Neural cell (in vitro differentiated cells): ENCODE data around the gene DDX19B. TPM values are rescaled to one million over a fixed set of nuclear protein-coding genes. Genes with fewer than 3 reads are reported as not detected.
"Not testable (repeated sequence)": the region's sequence is repeated elsewhere in the genome, so short reads cannot be mapped to it uniquely, and the experiment has no call there.

Experiments
- H2AFZ ChIP-seq: fragments of 200-600, 300-800 bp; sonication (generic), shearing (Covaris generic); 2 replicates; pipeline ENCODE4 v1.6.0; 2014; ENCODE audit warnings: low read depth, mild to moderate bottlenecking, antibody characterized with exemption, low read length, moderate library complexity
- H3F3A ChIP-seq: fragments of 200-600 bp; shearing (Covaris generic); 2 replicates; pipeline ENCODE4 v1.6.1; 2016; ENCODE audit warnings: mild to moderate bottlenecking, moderate library complexity, mixed read lengths, antibody characterized with exemption, low read length; ENCODE audit not compliant: insufficient read depth, poor library complexity, severe bottlenecking
- H3K27ac ChIP-seq: fragments of 200-600, 300-800 bp; sonication (generic), shearing (Covaris generic); 2 replicates; pipeline ENCODE4 v1.5.1; 2014; ENCODE audit warnings: mild to moderate bottlenecking, low read length, moderate library complexity
- H3K27me3 ChIP-seq: fragments of 300-800, 200-600 bp; sonication (generic), shearing (Covaris generic); 2 replicates; pipeline ENCODE4 v1.6.0; 2014; ENCODE audit warnings: mild to moderate bottlenecking, low read depth, low read length, moderate library complexity; ENCODE audit not compliant: insufficient read depth
- H3K36me3 ChIP-seq: fragments of 300-800, 200-600 bp; sonication (generic), shearing (Covaris generic); 2 replicates; pipeline ENCODE4 v1.5.1; 2014; ENCODE audit warnings: mild to moderate bottlenecking, antibody characterized with exemption, low read length, moderate library complexity; ENCODE audit not compliant: insufficient read depth
- H3K4me2 ChIP-seq: fragments of 300-800, 200-600 bp; sonication (generic), shearing (Covaris generic); 2 replicates; pipeline ENCODE4 v1.6.0; 2014; ENCODE audit warnings: mild to moderate bottlenecking, low read length
- H3K4me3 ChIP-seq: fragments of 300-800, 200-600 bp; sonication (generic), shearing (Covaris generic); 2 replicates; pipeline ENCODE4 v1.5.1; 2014; ENCODE audit warnings: mild to moderate bottlenecking, low read length, moderate library complexity
- H3K79me2 ChIP-seq: fragments of 200-600 bp; shearing (Covaris generic); replicated peaks from 2 replicates; pipeline ENCODE4 v1.6.0; 2014; ENCODE audit warnings: mild to moderate bottlenecking, low read length, moderate library complexity; ENCODE audit not compliant: insufficient read depth
- H3K9ac ChIP-seq: fragments of 300-800, 200-600 bp; sonication (generic), shearing (Covaris generic); 2 replicates; pipeline ENCODE4 v1.6.1; 2016; ENCODE audit warnings: mild to moderate bottlenecking, low read length, mixed read lengths
- H3K9me2 ChIP-seq: fragments of 200-600 bp; shearing (Covaris generic); 2 replicates; pipeline ENCODE4 v1.6.1; 2016; ENCODE audit warnings: mild to moderate bottlenecking, low read length, mixed read lengths; ENCODE audit not compliant: insufficient read depth
- H3K9me3 ChIP-seq: fragments of 200-600, 300-800 bp; sonication (generic), shearing (Covaris generic); 2 replicates; pipeline ENCODE4 v1.6.1; 2016; ENCODE audit warnings: mild to moderate bottlenecking, mixed run types, low read length, moderate library complexity, mixed read lengths
- H4K20me1 ChIP-seq: fragments of 200-600 bp; shearing (Covaris generic); 2 replicates; pipeline ENCODE4 v1.6.1; 2016; ENCODE audit warnings: mild to moderate bottlenecking, mixed run types; ENCODE audit not compliant: insufficient read depth
- EP300 ChIP-seq: fragments of 450-650 bp; conservative IDR thresholded peaks from 2 replicates; pipeline ENCODE4 v1.6.1; 2014; ENCODE audit warnings: antibody characterized with exemption, mild to moderate bottlenecking, moderate library complexity; ENCODE audit not compliant: poor library complexity, severe bottlenecking
- EZH2 ChIP-seq: fragments of 200-600, 300-800 bp; shearing (Covaris generic), sonication (generic); IDR thresholded peaks from 2 replicates; pipeline ENCODE4 v1.6.1; 2014; ENCODE audit warnings: antibody characterized with exemption, low read length, borderline replicate concordance, mild to moderate bottlenecking; ENCODE audit not compliant: insufficient read depth, poor library complexity, severe bottlenecking
- MXI1 ChIP-seq: fragments of 450-650 bp; conservative IDR thresholded peaks from 2 replicates; pipeline ENCODE4 v1.6.1; 2014; ENCODE audit warnings: antibody characterized with exemption, mild to moderate bottlenecking; ENCODE audit not compliant: poor library complexity, severe bottlenecking
- POLR2AphosphoS5 ChIP-seq: IDR thresholded peaks from 2 replicates; pipeline ENCODE4 v1.6.1; 2012
- RAD21 ChIP-seq: fragments of 450-650 bp; conservative IDR thresholded peaks from 2 replicates; pipeline ENCODE4 v1.6.1; 2014; ENCODE audit warnings: antibody characterized with exemption, mild to moderate bottlenecking, moderate library complexity
- REST ChIP-seq: IDR thresholded peaks from 2 replicates; pipeline ENCODE4 v1.6.1; 2012; ENCODE audit warnings: borderline replicate concordance
- SMC3 ChIP-seq: fragments of 450-650 bp; conservative IDR thresholded peaks from 2 replicates; pipeline ENCODE4 v1.6.1; 2014; ENCODE audit warnings: antibody characterized with exemption, mild to moderate bottlenecking, moderate library complexity; ENCODE audit not compliant: poor library complexity
- TAF1 ChIP-seq: IDR thresholded peaks from 2 replicates; pipeline ENCODE4 v1.6.1; 2012; ENCODE audit warnings: low read depth
- polyA plus RNA-seq: library from polyadenylated mRNA; depleted of rRNA; stranded (reverse); fragments of >200 nt; gene quantifications from 2 replicates; pipeline ENCODE4 v1.2.3, GENCODE V29; 2014
- TF ChIP-seq, protein P1 (sequence below): fragments of 450-650 bp; IDR thresholded peaks from 2 replicates; pipeline ENCODE4 v1.5.1; 2014; ENCODE audit warnings: antibody characterized with exemption, mild to moderate bottlenecking, moderate library complexity; ENCODE audit not compliant: poor library complexity, severe bottlenecking

The DDX19B gene
- polyA plus RNA-seq, 1 donor from 2014 or later, result 47.8 TPM

DNA sequence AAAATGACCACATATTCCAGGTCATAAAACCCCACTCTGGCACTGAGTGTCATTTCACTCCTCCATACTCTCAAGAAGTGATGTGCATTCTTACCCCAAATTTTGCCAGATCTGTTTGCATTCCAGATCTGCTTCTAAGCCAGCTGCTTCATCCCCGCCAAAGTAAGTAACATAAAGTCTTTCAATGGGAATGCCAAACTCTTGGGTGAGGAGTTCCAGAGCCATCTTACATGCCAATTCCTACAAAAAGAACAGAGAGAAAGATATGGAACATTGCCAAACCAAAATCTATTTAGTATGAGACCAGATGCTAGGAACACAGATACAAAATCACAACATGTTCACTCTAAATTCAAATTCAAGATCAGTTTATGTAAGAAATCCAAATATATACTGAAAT, 22.6 kb upstream of the DDX19B start:
- H3K27ac ChIP-seq, result no peak overlapping the region
- no peaks in the 10 kb centered on the region for H3K36me3 ChIP-seq
- no peaks in the 10 kb centered on the region for H3K27me3 ChIP-seq
- H3K79me2 ChIP-seq, result no peaks in the 10 kb centered on the region
- H4K20me1 ChIP-seq, result no peaks in the 10 kb centered on the region
- H3K4me2 ChIP-seq, result no peak overlapping the region
- no peak overlapping the region for H3K9ac ChIP-seq
- H3K9me2 ChIP-seq, result no peaks in the 10 kb centered on the region
- H3K4me3 ChIP-seq, result no peak overlapping the region
- TF ChIP-seq MXI1 (no peak), TAF1 (no peak), REST (no peak), RAD21 (no peak)
- no peaks in the 10 kb centered on the region for H3K9me3 ChIP-seq
- H2AFZ ChIP-seq, result no peak overlapping the region
- H3F3A ChIP-seq, result no peaks in the 10 kb centered on the region

DNA sequence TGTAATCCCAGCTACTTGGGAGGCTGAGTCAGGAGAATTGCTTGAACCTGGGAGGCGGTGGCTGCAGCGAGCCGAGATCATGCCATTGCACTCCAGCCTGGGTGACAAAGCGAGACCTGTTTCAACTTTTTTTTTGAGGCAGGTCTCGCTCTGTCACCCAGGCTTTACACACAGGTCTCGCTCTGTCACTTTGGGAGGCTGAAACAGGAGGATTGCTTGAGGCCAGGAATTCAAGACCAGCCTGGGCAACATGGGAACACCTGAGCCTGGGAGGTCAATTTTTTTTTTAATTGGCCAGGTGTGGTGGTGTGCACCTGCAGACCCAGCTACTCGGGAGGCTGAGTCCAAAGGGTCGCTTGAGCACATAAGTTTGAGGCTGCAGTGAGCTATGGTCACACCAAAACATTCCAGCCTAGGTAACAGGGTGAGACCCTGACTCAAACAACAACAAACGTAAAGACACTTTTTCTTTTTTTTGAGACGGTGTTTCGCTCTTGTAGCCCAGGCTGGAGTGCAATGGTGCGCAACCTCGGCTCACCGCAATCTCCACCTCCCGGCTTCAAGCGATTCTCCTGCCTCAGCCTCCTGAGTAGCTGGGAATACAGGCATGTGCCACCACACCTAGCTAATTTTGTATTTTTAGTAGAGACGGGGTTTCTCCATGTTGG, 11.5 kb upstream of the DDX19B start:
- H3K36me3 ChIP-seq, H3K9ac ChIP-seq, H4K20me1 ChIP-seq, H3K9me3 ChIP-seq, H3K27ac ChIP-seq, H3K27me3 ChIP-seq, H3K9me2 ChIP-seq, H2AFZ ChIP-seq, H3F3A ChIP-seq, H3K4me2 ChIP-seq: not testable (repeated sequence)
- peaks cover 15% of the 10 kb centered on the region for H3K79me2 ChIP-seq
- peak overlapping the region; percentile 98 for H3K4me3 ChIP-seq

- Histone ChIP-seq H3K4me2 (peak within 1 kb of the TSS; percentile 51), H3K9ac (peak within 1 kb of the TSS; percentile 98), H2AFZ (peak within 1 kb of the TSS; percentile 88), H3K27me3 (no peaks in the 10 kb centered on the region), H3K79me2 (peaks cover 15% of the 10 kb centered on the region), H4K20me1 (no peaks in the 10 kb centered on the region), H3K36me3 (no peaks in the 10 kb centered on the region), H3K9me3 (no peaks in the 10 kb centered on the region), H3K27ac (peak within 1 kb of the TSS; percentile 96), H3K9me2 (no peaks in the 10 kb centered on the region), H3F3A (no peaks in the 10 kb centered on the region), H3K4me3 (peak within 1 kb of the TSS; percentile 98)
- TF ChIP-seq EZH2, result no peak
- TF ChIP-seq POLR2AphosphoS5, result peak; percentile 100
- no peak for TF ChIP-seq RAD21
- peak; percentile 79 for TF ChIP-seq MXI1
- TF ChIP-seq SMC3, result peak; percentile 31
- TF ChIP-seq TAF1, result peak; percentile 94
- TF ChIP-seq, protein P1, sequence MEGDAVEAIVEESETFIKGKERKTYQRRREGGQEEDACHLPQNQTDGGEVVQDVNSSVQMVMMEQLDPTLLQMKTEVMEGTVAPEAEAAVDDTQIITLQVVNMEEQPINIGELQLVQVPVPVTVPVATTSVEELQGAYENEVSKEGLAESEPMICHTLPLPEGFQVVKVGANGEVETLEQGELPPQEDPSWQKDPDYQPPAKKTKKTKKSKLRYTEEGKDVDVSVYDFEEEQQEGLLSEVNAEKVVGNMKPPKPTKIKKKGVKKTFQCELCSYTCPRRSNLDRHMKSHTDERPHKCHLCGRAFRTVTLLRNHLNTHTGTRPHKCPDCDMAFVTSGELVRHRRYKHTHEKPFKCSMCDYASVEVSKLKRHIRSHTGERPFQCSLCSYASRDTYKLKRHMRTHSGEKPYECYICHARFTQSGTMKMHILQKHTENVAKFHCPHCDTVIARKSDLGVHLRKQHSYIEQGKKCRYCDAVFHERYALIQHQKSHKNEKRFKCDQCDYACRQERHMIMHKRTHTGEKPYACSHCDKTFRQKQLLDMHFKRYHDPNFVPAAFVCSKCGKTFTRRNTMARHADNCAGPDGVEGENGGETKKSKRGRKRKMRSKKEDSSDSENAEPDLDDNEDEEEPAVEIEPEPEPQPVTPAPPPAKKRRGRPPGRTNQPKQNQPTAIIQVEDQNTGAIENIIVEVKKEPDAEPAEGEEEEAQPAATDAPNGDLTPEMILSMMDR, result no peak
- peak; percentile 79 for TF ChIP-seq REST
- TF ChIP-seq EP300, result peak; percentile 44
Measured at GRCh38 chr16:70289229-70290094, 9.5 kb upstream of the DDX19B start, which contains the start of gene AARS1. Gene AARS1, minus strand, starts transcription at chr16:70289506. Its CDS starts 6,743 bp downstream, at chr16:70282763.
